ENCODE results near the gene PTPN14. TPM values are rescaled to one million over a fixed set of nuclear protein-coding genes. Genes with fewer than 3 reads are reported as not detected.

PTPN14 gene
- total RNA-seq, 1 donor from 2014 or later: 43.7 TPM

- intact Hi-C loops (cut with DNase I): no loop called here
- Histone ChIP-seq H3K4me1 (peaks cover 8% of the 10 kb centered on the region), H3K4me3 (no peak overlapping the region), H3K9me3 (no peaks in the 10 kb centered on the region), H3K36me3 (no peaks in the 10 kb centered on the region), H3K27me3 (no peaks in the 10 kb centered on the region), H3K27ac (no peak overlapping the region)
- DNase-seq (no peak), ATAC-seq (no peak)
- TF ChIP-seq CTCF (IDR thresholded peaks at IDR 0.05): no peak
Measured at GRCh38 chr1:214455479-214455878, 95.9 kb downstream of the PTPN14 start.

- ATAC-seq: no peak
- no peak overlapping the region for H3K27ac ChIP-seq
- no peak overlapping the region for H3K4me3 ChIP-seq
- peaks cover 8% of the 10 kb centered on the region for H3K4me1 ChIP-seq
- TF ChIP-seq CTCF (IDR thresholded peaks at IDR 0.05): no peak
- intact Hi-C loops (cut with DNase I): no loop called here
- H3K27me3 ChIP-seq: no peaks in the 10 kb centered on the region
- H3K9me3 ChIP-seq: no peaks in the 10 kb centered on the region
- H3K36me3 ChIP-seq: no peaks in the 10 kb centered on the region
- no peak for DNase-seq
Measured at GRCh38 chr1:214454569-214455396, 96.6 kb downstream of the PTPN14 start.

- peaks cover 8% of the 10 kb centered on the region for H3K4me1 ChIP-seq
- ATAC-seq (no peak), DNase-seq (no peak)
- H3K4me3 ChIP-seq: no peak overlapping the region
- no peaks in the 10 kb centered on the region for H3K27me3 ChIP-seq
- H3K27ac ChIP-seq: no peak overlapping the region
- no peak for TF ChIP-seq CTCF (IDR thresholded peaks at IDR 0.05)
- intact Hi-C loops (cut with DNase I): no loop called here
- H3K9me3 ChIP-seq: no peaks in the 10 kb centered on the region
- H3K36me3 ChIP-seq: no peaks in the 10 kb centered on the region
Measured at GRCh38 chr1:214453109-214453722, 98.2 kb downstream of the PTPN14 start.

- H3K36me3 ChIP-seq: no peaks in the 10 kb centered on the region
- intact Hi-C loops (cut with DNase I): no loop called here
- H3K9me3 ChIP-seq: no peaks in the 10 kb centered on the region
Measured at GRCh38 chr1:214452152-214452784, 99.1 kb downstream of the PTPN14 start.

GRCh38 chr1:214451596-214451995 lies 99.8 kb downstream of the PTPN14 start:
- Histone ChIP-seq H3K27me3 (no peaks in the 10 kb centered on the region), H3K4me1 (peaks cover 8% of the 10 kb centered on the region), H3K9me3 (no peaks in the 10 kb centered on the region), H3K27ac (no peak overlapping the region), H3K36me3 (no peaks in the 10 kb centered on the region), H3K4me3 (no peak overlapping the region)
- DNase-seq: no peak
- ATAC-seq: no peak
- intact Hi-C loops (cut with DNase I): no loop called here
- no peak for TF ChIP-seq CTCF (IDR thresholded peaks at IDR 0.05)

More at GRCh38 chr1:214452152-214452784, 99.1 kb downstream of the PTPN14 start:
- H3K27ac ChIP-seq: no peak overlapping the region
- TF ChIP-seq CTCF (IDR thresholded peaks at IDR 0.05): no peak
- no peaks in the 10 kb centered on the region for H3K27me3 ChIP-seq
- DNase-seq (no peak), ATAC-seq (no peak)
- peaks cover 8% of the 10 kb centered on the region for H3K4me1 ChIP-seq
- H3K4me3 ChIP-seq: no peak overlapping the region

Measured in upper lobe of right lung (tissue), 1 donor.